ENCODE data around the gene DHX36.

The DHX36 gene

GRCh38 chr3:154323891-154324738, at the start of gene DHX36:
Gene DHX36, minus strand, starts transcription at chr3:154324487. Its CDS starts 71 bp downstream, at chr3:154324416.
- peak; percentile 93 for DNase-seq (ENCODE audit: low read depth)

- DNase-seq (ENCODE audit: low read depth) = no peak
These were observed 42.9 kb upstream of the DHX36 start for GRCh38 chr3:154367221-154367620.

- no peak for DNase-seq (ENCODE audit: low read depth)
These were observed 40.6 kb upstream of the DHX36 start for GRCh38 chr3:154364849-154365248.

GRCh38 chr3:154361099-154361498, 36.8 kb upstream of the DHX36 start:
- no peak for DNase-seq (ENCODE audit: low read depth)

- no peak for DNase-seq (ENCODE audit: low read depth)
These were observed 31.7 kb upstream of the DHX36 start for GRCh38 chr3:154356009-154356408.

GRCh38 chr3:154349223-154349622, 24.9 kb upstream of the DHX36 start:
- DNase-seq (ENCODE audit: low read depth) = no peak

- no peak for DNase-seq (ENCODE audit: low read depth)
These were observed 21.3 kb upstream of the DHX36 start for GRCh38 chr3:154345422-154346122.

- no peak for DNase-seq (ENCODE audit: low read depth)
These were observed 14.3 kb upstream of the DHX36 start for GRCh38 chr3:154338570-154338969.

- no peak for DNase-seq (ENCODE audit: low read depth)
These were observed 13.7 kb upstream of the DHX36 start for GRCh38 chr3:154338008-154338407.

- peak; percentile 47 for DNase-seq (ENCODE audit: low read depth)
These were observed 10.7 kb upstream of the DHX36 start for GRCh38 chr3:154334973-154335420.

GRCh38 chr3:154327871-154328270, 3.6 kb upstream of the DHX36 start:
- DNase-seq (ENCODE audit: low read depth) = no peak

GRCh38 chr3:154324919-154325318, 632 bp upstream of the DHX36 start:
- peak; percentile 56 for DNase-seq (ENCODE audit: low read depth)

GRCh38 chr3:154316974-154317767, 7.1 kb downstream of the DHX36 start:
- peak; percentile 9 for DNase-seq (ENCODE audit: low read depth)

- DNase-seq (ENCODE audit: low read depth) = no peak
These were observed 10.1 kb downstream of the DHX36 start for GRCh38 chr3:154314152-154314551.

- DNase-seq (ENCODE audit: low read depth) = peak; percentile 86
These were observed 13.4 kb downstream of the DHX36 start for GRCh38 chr3:154310840-154311239.

GRCh38 chr3:154307363-154307762, 16.9 kb downstream of the DHX36 start:
- DNase-seq (ENCODE audit: low read depth) = no peak

- DNase-seq (ENCODE audit: low read depth) = no peak
These were observed 19.4 kb downstream of the DHX36 start for GRCh38 chr3:154304936-154305335.

GRCh38 chr3:154304116-154304786, 20.0 kb downstream of the DHX36 start:
- peak; percentile 62 for DNase-seq (ENCODE audit: low read depth)

- DNase-seq (ENCODE audit: low read depth) = no peak
These were observed 22.7 kb downstream of the DHX36 start for GRCh38 chr3:154301561-154301960.

GRCh38 chr3:154294016-154294415, 30.3 kb downstream of the DHX36 start:
- no peak for DNase-seq (ENCODE audit: low read depth)

- no peak for DNase-seq (ENCODE audit: low read depth)
These were observed 34.1 kb downstream of the DHX36 start for GRCh38 chr3:154290187-154290586.

- no peak for DNase-seq (ENCODE audit: low read depth)
These were observed 39.1 kb downstream of the DHX36 start for GRCh38 chr3:154285221-154285620.
